Right lobe of liver (tissue), 4 donors: ENCODE data around the gene RPTOR.

Experiments used
- CTCF ChIP-seq, 4 donors: fragments of 200-600 bp in 3 of 4; fragments of 450-650 bp in 1 of 4; IDR thresholded peaks; one replicate each; pipeline versions ENCODE4 v1.5.1 to v1.8.0; 2016 to 2022; ENCODE audit warnings: antibody characterized with exemption in 4 of 4, mild to moderate bottlenecking in 2 of 4
- POLR2A ChIP-seq: fragments of 450-650 bp; IDR thresholded peaks from one replicate; pipeline ENCODE4 v1.6.1; 2017; ENCODE audit warnings: antibody characterized with exemption, mild to moderate bottlenecking
- donor health status: DM: no; HTN: no; CAD: no.
- donor health status: DM: no; HTN: no; CAD: no.
- donor health status: DM: no; HTN: yes; CAD: no.

GRCh38 chr17:80632046-80632581, 87.5 kb downstream of the RPTOR start:
- no peak for TF ChIP-seq CTCF (IDR thresholded peaks at IDR 0.05)
- no peak for TF ChIP-seq POLR2A
